HepG2 (cell line): Measurements from ENCODE around the gene NFIC. TPM values are rescaled to one million over a fixed set of nuclear protein-coding genes. Genes with fewer than 3 reads are reported as not detected.

Experiments used
- CEBPG ChIP-seq: IDR thresholded peaks from 2 replicates; pipeline ENCODE4 v1.6.1; 2016
- CREM ChIP-seq, 2 experiments: sonication (generic) in 1 of 2; formaldehyde crosslinking in 1 of 2; IDR thresholded peaks; 2 replicates each; pipeline versions ENCODE4 v1.4.0 to v1.6.1; 2016 to 2020; ENCODE audit warnings: antibody characterized with exemption in 1 of 2, mild to moderate bottlenecking in 1 of 2, missing genetic modification reagents in 1 of 2
- MED1 ChIP-seq: sonication (generic); formaldehyde crosslinking; IDR thresholded peaks from 2 replicates; pipeline ENCODE4 v1.4.0; 2020; ENCODE audit warnings: missing genetic modification reagents
- MEIS1 ChIP-seq: sonication (generic); formaldehyde crosslinking; IDR thresholded peaks from 2 replicates; pipeline ENCODE4 v1.9.0; 2021; ENCODE audit warnings: mild to moderate bottlenecking, missing genetic modification reagents, moderate library complexity, borderline replicate concordance
- NCOA2 ChIP-seq: sonication (generic); formaldehyde crosslinking; IDR thresholded peaks from 2 replicates; pipeline ENCODE4 v1.8.0; 2022; ENCODE audit warnings: inconsistent platforms
- PHF21A ChIP-seq: sonication (generic); formaldehyde crosslinking; IDR thresholded peaks from 2 replicates; pipeline ENCODE4 v1.5.0; 2020; ENCODE audit warnings: mild to moderate bottlenecking, missing genetic modification reagents
- TFE3 ChIP-seq: IDR thresholded peaks from 2 replicates; pipeline ENCODE4 v1.6.1; 2016
- THAP11 ChIP-seq: IDR thresholded peaks from 2 replicates; pipeline ENCODE4 v1.6.1; 2016; ENCODE audit warnings: missing biosample characterization, missing genetic modification reagents
- U2AF1 ChIP-seq: fragments of 200-400 bp; formaldehyde crosslinking; optimal IDR thresholded peaks from 2 replicates; pipeline ENCODE3; 2017; ENCODE audit warnings: mild to moderate bottlenecking, low read depth, low read length
- ZFX ChIP-seq: sonication (generic); formaldehyde crosslinking; IDR thresholded peaks from 2 replicates; pipeline ENCODE4 v1.4.0; 2020; ENCODE audit warnings: mild to moderate bottlenecking, low read depth, missing genetic modification reagents, moderate library complexity
- ZNF24 ChIP-seq: fragments of 450-650 bp; IDR thresholded peaks from 2 replicates; pipeline ENCODE4 v1.6.1; 2017; ENCODE audit warnings: antibody characterized with exemption, mild to moderate bottlenecking
- ZNF317 ChIP-seq: sonication (generic); formaldehyde crosslinking; IDR thresholded peaks from 2 replicates; pipeline ENCODE4 v1.5.0; 2020; ENCODE audit warnings: mild to moderate bottlenecking, missing genetic modification reagents
- ZNF326 ChIP-seq: sonication (generic); formaldehyde crosslinking; IDR thresholded peaks from 2 replicates; pipeline ENCODE4 v1.4.0; 2020; ENCODE audit warnings: missing genetic modification reagents, borderline replicate concordance
- ZNF512B ChIP-seq: sonication (generic); formaldehyde crosslinking; IDR thresholded peaks from 2 replicates; pipeline ENCODE4 v1.5.1; 2020; ENCODE audit warnings: missing genetic modification reagents, mild to moderate bottlenecking, borderline replicate concordance
- ZNF747 ChIP-seq: sonication (generic); formaldehyde crosslinking; IDR thresholded peaks from 2 replicates; pipeline ENCODE4 v1.8.1; 2023; ENCODE audit warnings: missing genetic modification reagents, mild to moderate bottlenecking, borderline replicate concordance
- ZNF841 ChIP-seq: sonication (generic); formaldehyde crosslinking; IDR thresholded peaks from 2 replicates; pipeline ENCODE4 v1.8.1; 2023; ENCODE audit warnings: missing genetic modification reagents, borderline replicate concordance
- polyA plus RNA-seq, 8 experiments: library from polyadenylated mRNA; depleted of rRNA in 3 of 8; stranded (reverse) in 7 of 8; unstranded in 1 of 8; fragments of >200 nt; fragmentation: Illumina TruSeq in 4 of 8; extraction: Trizol in 4 of 8; gene quantifications; 2 replicates each; pipeline versions ENCODE4 v1.2.1 to v1.2.3, GENCODE V29; 2011 to 2016; ENCODE audit warnings: low read depth in 4 of 8, missing spikeins in 1 of 8, mixed read lengths in 1 of 8; ENCODE audit not compliant: insufficient read depth in 1 of 8
- total RNA-seq, 5 experiments: library from RNA; depleted of rRNA; stranded (reverse); fragments of >200 nt; fragmentation: Illumina TruSeq; extraction: Trizol; gene quantifications; 2 replicates each; pipeline ENCODE4 v1.2.3, GENCODE V29; 2016; ENCODE audit warnings: low read depth in 1 of 5
- TF ChIP-seq, protein P1 (sequence below): sonication (generic); formaldehyde crosslinking; IDR thresholded peaks from 2 replicates; pipeline ENCODE4 v1.8.0; 2022; ENCODE audit warnings: mild to moderate bottlenecking, missing genetic modification reagents
- TF ChIP-seq, protein P2 (sequence below): sonication (generic); IDR thresholded peaks from 2 replicates; pipeline ENCODE4 v1.6.1; 2016; ENCODE audit warnings: low read depth, borderline replicate concordance
- TF ChIP-seq, protein P3 (sequence below): sonication (generic); formaldehyde crosslinking; IDR thresholded peaks from 2 replicates; pipeline ENCODE4 v1.5.0; 2020; ENCODE audit warnings: mild to moderate bottlenecking, missing genetic modification reagents

The NFIC gene
- total and polyA plus RNA-seq, 2 of the 13 experiments (the other 11 are each of a cell fraction or from before 2014, with no cell fraction given), result 1.3 to 2.5 TPM

GRCh38 chr19:3409346-3410064 lies 43.1 kb downstream of the NFIC start (continued):
- TF ChIP-seq ZNF512B (CRISPR knock-in tag), result 0 out of 2 replicates have a peak, but pooled peaks have one; percentile 40
- peak; percentile 35; the same call in 1 of the 2 replicates for TF ChIP-seq THAP11 (CRISPR knock-in tag)
- 0 out of 2 replicates have a peak, but pooled peaks have one; percentile 38 for TF ChIP-seq MEIS1 (CRISPR knock-in tag)
- no peak for TF ChIP-seq ZNF326
- peak; percentile 64; the same call in 1 of the 2 replicates for TF ChIP-seq TFE3 (CRISPR knock-in tag)
- TF ChIP-seq, protein P1, sequence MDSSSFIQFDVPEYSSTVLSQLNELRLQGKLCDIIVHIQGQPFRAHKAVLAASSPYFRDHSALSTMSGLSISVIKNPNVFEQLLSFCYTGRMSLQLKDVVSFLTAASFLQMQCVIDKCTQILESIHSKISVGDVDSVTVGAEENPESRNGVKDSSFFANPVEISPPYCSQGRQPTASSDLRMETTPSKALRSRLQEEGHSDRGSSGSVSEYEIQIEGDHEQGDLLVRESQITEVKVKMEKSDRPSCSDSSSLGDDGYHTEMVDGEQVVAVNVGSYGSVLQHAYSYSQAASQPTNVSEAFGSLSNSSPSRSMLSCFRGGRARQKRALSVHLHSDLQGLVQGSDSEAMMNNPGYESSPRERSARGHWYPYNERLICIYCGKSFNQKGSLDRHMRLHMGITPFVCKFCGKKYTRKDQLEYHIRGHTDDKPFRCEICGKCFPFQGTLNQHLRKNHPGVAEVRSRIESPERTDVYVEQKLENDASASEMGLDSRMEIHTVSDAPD, result no peak
- TF ChIP-seq CREM (IDR thresholded peaks at IDR 0.05), result peak; percentile 42; the same call in 1 of the 2 replicates
- TF ChIP-seq CREM (CRISPR knock-in tag; IDR thresholded peaks at IDR 0.05), result no peak
- TF ChIP-seq CEBPG (CRISPR knock-in tag), result peak; percentile 11; the same call in 1 of the 2 replicates
- TF ChIP-seq U2AF1, result no peak
- no peak for TF ChIP-seq ZNF747 (CRISPR knock-in tag)
- peak; percentile 41; the same call in 1 of the 2 replicates for TF ChIP-seq ZFX (CRISPR knock-in tag)
- TF ChIP-seq, protein P2, sequence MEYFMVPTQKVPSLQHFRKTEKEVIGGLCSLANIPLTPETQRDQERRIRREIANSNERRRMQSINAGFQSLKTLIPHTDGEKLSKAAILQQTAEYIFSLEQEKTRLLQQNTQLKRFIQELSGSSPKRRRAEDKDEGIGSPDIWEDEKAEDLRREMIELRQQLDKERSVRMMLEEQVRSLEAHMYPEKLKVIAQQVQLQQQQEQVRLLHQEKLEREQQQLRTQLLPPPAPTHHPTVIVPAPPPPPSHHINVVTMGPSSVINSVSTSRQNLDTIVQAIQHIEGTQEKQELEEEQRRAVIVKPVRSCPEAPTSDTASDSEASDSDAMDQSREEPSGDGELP, result peak; percentile 25; the same call in 1 of the 2 replicates
- no peak for TF ChIP-seq ZNF841 (CRISPR knock-in tag)
- peak; percentile 80 for TF ChIP-seq MED1
- peak; percentile 57; the same call in 1 of the 2 replicates for TF ChIP-seq ZNF24
- TF ChIP-seq ZNF317 (CRISPR knock-in tag), result peak; percentile 42; the same call in 1 of the 2 replicates
- 0 out of 2 replicates have a peak, but pooled peaks have one; percentile 38 for TF ChIP-seq NCOA2 (CRISPR knock-in tag)
- no peak for TF ChIP-seq PHF21A (CRISPR knock-in tag)
- TF ChIP-seq, protein P3, sequence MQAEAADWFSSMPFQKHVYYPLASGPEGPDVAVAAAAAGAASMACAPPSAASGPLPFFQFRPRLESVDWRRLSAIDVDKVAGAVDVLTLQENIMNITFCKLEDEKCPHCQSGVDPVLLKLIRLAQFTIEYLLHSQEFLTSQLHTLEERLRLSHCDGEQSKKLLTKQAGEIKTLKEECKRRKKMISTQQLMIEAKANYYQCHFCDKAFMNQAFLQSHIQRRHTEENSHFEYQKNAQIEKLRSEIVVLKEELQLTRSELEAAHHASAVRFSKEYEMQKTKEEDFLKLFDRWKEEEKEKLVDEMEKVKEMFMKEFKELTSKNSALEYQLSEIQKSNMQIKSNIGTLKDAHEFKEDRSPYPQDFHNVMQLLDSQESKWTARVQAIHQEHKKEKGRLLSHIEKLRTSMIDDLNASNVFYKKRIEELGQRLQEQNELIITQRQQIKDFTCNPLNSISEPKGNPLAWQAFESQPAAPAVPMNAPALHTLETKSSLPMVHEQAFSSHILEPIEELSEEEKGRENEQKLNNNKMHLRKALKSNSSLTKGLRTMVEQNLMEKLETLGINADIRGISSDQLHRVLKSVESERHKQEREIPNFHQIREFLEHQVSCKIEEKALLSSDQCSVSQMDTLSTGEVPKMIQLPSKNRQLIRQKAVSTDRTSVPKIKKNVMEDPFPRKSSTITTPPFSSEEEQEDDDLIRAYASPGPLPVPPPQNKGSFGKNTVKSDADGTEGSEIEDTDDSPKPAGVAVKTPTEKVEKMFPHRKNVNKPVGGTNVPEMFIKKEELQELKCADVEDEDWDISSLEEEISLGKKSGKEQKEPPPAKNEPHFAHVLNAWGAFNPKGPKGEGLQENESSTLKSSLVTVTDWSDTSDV, result no peak
